GM21825 (cell line): ENCODE results near the gene SCYGR1.
"Not testable (repeated sequence)": the region's sequence is repeated elsewhere in the genome, so short reads cannot be mapped to it uniquely, and the experiment has no call there.

Experiments
- ATAC-seq: cut with Tn5 transposase; IDR thresholded peaks from one replicate; pipeline ENCODE4 v1.9.1; 2021; ENCODE audit warnings: mild to moderate bottlenecking, moderate library complexity; ENCODE audit not compliant: unreplicated experiment

SCYGR1 gene

DNA sequence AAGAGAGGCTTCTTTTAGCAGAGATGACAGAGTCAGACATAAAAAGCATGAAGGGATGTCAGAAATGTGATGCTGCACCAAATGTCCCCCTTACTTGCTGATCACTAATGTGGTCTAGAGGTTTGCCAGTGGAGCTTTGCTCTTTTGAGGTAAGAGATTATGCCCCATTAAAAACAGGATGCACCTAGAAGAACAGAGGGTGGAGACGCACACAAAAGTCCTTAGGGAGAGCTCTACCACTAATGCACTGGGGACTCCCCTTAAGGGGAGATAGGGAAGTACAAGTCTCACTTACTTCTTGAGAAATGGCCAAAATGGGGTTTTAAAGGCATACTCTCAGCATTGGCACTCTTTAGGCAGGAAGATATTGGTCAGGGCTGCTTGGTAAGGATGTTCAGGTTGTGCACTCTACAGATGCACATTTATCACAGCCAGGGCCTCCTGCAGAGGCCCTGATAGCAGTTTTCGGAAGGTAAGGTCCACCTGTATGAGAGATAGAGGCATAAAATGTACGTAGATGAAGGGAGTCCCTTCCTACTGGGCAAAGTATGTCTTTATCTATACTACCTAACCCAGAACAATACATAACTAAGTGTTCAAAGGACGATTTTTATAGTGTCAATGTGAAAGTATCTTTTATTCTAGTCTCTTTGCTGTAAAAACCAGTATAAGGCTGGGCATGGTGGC, 17.0 kb upstream of the SCYGR1 start:
- ATAC-seq, result no peak

DNA sequence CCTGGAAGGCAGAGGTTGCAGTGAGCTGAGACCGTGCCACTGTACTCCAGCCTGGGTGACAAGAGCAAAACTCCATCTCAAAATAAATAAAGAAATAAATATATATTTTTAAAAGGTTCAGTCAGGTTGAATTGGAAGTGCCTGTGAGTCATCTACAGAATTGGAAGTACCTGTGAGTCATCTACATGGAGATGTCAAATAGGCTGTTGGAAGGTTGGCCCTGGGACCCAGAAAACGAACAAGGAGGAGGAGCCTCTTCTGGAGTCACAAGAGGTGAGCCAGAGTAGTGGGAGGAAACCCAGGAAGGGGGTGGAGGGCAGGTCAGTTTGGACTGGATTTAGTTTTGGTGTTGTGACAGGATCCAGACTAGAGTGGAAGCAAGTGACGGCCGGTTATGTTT, 15.2 kb upstream of the SCYGR1 start:
- ATAC-seq, result no peak

DNA sequence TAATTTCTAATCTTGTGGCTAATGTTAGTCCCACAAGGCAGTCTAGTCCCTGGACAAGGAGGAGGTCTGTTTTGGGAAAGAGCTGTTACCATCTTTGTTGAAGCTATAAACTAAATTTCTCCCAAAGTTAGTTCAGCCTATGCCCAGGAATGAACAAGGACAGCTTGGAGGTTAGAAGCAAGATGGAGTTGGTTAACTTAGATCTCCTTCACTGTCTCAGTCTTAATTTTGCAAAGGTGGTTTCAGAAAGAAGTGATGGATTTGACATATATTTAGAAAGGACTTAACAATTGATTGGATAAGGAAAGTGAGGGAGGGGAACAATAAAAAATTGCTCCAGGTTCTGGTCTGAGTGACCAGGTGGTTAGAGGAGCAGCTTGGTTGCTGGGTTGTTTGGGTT, 14.6 kb upstream of the SCYGR1 start:
- ATAC-seq, result no peak

DNA sequence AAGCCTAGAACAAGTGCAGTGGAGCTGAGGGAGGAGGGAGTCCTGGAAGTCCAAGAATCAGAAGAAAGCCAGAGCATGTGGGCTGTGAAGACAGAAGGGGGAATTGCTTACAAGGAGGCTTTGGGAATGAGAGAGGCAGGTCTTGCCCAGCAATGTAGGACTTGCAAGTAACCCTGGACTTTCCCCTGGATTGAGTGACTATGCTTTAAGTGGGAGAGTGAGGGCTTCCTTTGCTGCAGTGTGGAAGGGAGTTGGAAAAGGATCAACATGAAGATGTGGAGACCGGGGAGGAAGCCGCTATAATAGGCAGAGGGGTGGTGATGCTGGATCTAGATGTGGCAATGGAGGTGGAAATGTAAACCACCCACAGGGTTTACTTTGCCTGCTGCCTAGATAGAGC, 13.8 kb upstream of the SCYGR1 start:
- no peak for ATAC-seq

DNA sequence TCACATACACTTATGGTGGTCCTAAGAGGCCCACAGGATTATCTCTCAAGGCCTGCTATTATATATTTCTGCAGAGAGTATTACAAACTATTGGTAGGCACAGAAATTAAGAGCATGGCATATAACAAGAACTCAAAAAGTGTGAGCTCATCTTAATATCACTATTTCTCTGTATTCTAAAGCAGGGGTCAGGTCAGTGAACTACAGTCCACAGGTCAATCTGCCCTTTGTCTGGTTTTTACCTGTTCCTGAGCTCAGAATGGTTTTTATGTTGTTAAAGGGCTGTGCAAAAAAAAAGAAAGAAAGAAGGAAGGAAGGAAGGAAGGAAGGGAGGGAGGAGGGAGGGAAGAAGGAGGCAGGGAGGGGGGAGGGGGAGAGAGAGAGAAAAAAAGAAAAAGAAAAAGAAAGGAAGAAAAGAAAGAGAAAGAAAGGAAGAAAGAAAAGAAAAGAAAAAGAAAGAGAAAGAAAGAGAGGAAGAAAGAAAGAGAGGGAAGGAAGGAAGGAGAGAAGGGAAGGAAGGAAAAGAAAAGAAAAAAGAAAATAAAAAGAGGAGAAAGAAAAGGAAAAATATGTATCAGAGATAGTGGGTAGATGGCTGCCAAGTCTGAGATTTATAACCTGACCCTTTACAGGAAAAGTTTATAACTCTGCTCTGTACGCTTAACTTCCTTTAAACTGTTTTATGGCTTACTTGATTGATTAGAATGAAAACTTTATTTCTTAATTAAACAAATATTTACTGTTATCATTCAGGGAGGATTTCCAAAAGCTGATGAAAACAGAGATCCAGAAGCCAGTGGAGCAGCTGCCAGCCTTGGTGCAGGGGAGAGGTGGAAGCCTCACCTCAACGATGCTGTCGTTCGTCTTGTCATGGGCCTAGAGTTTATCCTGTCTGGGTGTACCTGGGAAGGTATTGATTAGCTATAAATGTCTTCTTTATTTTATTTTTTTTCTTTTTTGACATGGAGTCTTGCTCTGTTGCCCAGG, 11.2 kb upstream of the SCYGR1 start:
- ATAC-seq, result no peak

DNA sequence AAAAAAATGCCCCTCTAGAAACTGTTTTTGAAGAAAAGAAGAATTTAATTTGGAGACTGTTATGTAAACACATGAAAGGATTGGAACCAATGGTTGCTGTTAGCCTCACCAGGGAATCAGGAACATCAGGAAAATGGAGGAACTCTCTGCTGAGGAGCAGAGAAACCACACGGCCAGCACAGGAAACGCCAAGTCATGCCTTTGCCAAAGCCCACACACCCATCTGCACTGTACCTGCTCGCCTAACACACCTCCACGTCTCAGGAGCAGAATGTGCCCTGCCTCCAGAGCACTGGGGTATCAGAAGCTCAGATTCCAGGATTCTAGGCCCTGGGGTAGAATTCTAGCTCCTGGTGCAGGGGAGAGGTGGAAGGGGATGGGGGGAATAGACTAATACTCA, 9.8 kb upstream of the SCYGR1 start:
- ATAC-seq, result no peak

DNA sequence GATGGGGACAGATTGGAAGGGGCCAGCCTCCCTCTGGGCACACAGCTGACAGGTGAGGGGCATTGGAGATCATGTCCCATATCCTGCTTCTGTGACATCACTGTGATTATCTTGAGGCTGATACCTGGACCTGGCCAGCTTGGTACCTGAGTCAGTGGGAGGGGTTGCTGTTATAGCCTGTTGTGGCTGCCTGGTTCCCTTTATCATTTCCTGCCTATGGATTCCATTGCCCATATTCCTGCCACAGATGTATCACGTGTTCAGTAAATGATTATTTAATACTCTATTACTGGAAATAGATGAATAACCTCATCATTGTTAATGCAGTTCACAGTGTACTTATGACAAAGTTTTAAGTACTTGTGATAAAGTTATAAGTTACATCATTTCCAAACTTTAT, 7.8 kb upstream of the SCYGR1 start:
- no peak for ATAC-seq

DNA sequence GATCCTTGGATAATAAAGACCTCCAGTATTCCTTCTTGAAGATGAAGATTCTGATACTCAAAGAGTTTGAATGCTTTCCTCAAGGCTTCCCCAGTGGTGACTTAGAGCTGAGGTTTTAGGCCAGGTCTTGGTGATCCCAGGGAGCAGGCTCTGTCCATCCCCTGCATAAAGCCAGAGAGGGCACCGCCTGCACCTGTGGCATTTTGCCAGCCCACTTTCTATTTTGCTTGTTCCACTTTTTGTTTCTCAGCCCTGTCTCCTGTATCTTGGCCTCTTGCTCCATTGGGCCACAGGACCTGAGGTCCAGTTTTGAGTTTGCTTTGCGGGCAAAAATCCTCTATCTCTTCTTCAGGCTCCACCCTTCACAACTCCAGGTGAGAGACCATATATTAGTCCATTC, 6.7 kb upstream of the SCYGR1 start:
- no peak for ATAC-seq

DNA sequence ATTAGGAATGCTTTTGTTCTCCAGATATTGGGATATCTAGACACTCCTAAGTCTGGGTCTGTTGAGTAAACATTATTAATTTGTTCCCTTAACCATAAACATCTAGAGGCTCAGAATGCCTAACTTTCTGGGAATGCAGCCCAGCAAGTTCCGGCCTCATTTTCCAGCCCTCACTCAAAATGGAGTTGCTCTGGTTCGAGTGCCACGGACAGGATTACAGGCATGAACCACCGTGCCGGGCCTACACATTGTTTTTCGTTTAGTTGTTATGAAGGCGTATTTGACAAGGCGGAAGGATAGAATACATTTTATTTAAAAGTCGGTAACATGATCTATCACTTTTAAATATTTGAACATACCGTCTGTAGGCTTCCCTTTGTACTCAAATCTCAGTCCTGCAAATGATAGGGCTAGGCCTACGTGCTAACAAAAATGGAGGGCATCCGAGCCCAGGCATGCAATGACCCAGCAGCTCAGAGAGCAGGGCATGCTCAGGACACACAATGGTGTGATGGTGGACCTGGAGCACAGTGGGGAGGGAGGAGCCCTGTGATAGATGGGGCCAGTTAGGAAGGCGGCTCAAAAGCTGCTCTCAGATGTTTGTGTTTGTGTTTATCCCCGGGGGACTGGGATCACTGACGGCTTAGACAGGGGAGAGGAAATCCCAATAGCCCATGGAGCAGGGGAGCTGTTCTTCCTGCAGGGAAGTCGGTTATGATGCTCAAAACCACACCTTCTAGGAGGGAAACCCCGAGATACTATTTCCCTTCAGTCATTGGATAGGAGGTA, 2.9 kb upstream of the SCYGR1 start:
- no peak for ATAC-seq

DNA sequence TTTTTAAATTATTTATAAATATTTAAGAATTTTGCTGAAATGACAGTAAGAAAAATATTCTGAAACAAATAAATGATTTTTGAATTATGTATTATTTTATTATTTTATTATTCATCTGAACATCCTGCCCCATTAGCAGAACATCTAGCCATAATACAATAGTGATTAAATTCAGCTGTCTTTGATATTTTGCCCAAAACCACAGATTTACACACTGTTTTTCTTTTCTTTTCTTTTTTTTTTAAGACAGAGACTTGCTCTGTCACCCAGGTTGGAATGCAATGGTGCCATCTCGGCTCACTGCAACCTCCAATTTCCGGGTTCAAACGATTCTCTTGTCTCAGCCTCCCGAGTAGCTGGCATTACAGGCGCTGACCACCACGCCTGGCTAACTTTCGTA, 1.9 kb upstream of the SCYGR1 start:
- no peak for ATAC-seq

DNA sequence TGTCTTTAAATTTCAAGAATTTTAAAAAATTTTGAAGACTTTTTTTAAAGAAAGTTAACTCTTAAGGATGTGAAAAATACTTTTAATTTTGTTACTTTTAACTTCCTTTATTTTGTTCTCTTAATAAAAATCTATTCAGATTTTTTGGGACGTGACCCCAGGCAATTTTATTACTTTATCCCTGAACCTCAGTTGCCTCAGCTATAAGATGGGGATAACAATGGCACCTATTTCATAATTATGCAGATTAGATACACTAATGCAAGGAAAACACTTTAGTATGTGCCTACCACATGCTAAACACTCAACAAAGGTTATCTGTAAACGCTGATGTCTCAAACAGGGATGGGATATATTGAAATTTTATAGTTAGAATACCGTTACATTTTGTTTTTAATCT, 1.5 kb upstream of the SCYGR1 start:
- no peak for ATAC-seq

DNA sequence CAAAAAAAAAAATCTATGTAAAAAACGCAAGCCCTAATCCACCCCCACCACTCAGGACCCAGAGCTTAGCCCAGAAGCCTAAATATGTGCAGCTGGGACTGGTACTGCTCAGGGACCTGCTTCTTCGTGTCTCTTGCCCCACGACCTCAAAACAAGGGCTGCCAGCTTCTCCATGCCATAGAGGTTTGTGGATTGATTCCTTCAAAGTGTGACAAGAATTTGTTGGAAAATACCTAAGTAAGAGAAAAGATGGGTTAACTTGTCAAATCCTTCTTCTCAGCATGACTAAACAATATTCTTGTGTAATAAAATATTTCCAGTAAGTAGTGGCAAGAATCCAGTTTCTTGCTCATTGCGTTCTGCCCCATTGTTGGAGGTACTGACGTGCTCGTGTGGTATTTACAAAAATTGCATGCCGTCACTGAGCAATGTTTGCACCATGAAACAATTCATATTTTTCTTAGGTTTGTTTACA, 825 bp upstream of the SCYGR1 start:
- no peak for ATAC-seq

DNA sequence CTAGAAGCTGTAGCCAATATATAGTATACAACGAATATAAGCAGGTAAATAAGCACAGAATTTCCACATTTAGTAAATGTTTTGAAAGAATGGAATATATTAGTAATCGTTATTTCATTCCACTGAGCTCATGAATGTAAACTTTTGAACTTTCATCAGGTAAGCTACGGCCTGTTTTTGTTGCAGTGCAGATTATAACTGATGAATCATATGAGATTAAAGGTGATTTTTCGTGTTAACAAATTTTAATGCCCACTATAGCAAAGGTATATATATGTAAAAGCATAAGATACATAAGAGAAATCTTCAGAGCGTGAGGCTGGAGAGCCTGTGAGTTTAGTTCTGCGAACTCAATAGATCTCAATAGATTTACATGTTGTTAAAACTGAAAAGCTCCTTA, 1.1 kb downstream of the SCYGR1 start:
- no peak for ATAC-seq

DNA sequence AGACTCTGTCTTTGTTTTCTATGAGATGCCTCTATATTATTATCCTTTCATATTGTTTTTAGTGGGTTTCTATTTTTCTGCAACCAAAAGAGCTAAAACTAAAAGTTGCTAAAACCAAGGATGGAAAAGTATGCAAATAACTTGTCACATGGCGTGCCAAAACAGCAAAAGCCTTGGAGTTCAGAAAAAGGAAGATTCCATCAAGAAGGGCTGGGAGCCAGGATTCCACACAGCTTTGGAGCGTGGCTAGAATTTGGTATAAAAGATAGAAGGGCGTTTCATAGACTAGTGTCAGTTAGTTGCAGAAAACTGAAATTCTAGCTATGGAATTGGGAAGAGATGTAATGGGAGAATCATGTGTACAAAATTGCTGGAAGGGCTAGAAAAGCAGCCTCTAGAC, 4.1 kb downstream of the SCYGR1 start:
- ATAC-seq, result no peak

DNA sequence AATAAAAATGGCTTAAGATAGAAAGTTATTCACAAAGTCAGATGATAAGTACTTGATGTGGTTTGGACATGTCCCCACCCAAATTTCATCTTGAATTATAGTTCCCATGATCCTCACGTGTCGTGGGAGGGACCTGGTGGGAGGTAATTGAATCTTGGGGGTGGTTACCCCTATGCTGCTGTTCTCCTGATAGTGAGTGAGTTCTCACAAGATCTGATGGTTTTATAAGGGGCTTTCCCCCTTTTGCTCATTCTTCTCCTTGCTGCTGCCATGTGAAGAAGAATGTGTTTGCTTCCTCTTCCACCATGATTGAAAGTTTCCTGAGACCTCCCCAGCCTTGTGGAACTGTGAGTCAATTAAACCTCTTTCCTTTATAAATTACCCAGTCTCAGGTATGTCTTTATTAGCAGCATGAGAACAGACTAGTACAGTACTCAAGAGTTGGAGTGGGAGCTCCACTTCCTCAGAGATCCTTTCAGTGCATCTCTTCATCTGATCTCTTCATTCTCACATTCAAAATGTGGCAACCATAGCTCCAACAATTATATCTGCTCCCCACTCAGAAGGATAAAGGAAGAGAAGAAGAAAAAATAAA, 5.4 kb downstream of the SCYGR1 start:
- ATAC-seq, result not testable (repeated sequence)

DNA sequence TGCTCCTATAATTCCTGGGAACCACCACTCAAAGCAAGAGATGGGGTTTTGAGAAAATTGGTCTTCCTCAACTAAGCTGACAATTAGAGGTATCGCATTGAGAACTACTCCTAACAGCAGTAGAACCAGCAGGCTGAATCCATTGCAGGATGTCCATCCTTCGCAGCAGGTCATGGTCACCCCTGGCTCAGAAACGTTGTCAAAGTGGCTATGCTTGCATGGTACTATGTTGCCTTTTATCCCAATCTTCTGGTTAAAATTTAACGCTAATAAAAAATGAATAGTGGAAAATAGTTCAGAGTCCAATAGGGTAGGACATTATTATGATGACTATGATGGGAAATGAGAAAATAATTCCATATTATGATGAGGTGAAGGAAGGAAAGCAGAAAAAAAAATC, 8.7 kb downstream of the SCYGR1 start, which contains the start of gene TM4SF20:
Gene TM4SF20, minus strand, starts transcription at position 212 of the 400 bp plus-strand sequence. Its CDS starts 38 bp downstream, at position 174.
- no peak for ATAC-seq

DNA sequence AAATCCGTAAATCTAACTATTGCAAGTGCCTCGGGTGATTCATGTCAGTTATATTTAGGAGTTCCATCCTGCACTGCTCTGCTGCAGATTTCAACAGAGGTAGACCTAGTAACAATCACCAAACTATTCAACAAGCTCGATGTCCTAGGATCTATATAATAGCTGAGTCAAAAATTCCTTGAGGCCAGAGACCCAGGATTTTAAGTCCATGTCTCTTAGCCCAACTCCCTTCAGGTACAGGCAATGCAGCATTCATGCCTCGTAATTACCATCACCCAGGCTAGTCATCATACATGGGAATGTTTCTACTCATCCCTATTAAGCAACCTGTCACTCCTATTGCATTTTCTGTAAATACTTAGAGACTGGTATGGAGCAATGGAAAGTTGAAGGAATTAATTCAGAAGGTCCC, 9.4 kb downstream of the SCYGR1 start:
- ATAC-seq, result no peak

DNA sequence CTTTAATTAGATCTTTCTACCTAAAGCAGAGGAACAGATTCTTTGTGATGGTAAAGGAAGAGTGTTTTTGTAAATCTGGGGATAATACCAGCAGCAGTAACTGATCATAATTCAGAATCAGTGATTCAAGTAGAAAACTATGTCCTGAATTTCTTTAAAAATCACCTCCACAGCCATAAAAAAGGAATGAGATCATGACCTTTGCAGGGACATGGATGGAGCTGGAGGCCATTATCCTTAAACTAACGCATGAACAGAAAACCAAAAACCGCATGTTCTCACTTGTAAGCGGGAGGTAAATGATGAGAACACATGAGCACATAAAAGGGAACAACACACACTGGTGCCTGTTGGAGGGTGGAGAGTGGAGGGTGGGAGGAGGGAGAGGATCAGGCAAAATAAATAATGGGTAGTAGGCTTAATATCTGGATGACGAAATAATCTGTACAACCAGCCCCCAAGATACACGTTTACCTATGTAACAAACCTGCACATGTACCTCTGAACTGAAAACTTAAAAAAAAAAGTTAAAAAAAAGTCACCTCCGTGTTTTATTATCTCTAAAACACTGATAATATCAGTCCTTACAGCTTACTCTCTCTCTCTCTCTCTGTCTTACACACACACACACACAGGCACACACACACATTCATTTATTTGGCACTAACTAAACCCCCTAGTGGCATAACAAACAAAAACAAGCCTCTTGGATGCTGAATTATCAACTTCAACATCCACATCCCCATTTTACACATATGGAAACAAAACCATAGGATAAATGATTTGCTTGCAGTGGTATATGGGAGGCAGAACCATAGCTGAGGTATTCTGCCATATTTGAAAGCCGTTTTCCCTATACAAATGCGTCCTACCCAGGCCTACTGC, 10.0 kb downstream of the SCYGR1 start:
- no peak for ATAC-seq

DNA sequence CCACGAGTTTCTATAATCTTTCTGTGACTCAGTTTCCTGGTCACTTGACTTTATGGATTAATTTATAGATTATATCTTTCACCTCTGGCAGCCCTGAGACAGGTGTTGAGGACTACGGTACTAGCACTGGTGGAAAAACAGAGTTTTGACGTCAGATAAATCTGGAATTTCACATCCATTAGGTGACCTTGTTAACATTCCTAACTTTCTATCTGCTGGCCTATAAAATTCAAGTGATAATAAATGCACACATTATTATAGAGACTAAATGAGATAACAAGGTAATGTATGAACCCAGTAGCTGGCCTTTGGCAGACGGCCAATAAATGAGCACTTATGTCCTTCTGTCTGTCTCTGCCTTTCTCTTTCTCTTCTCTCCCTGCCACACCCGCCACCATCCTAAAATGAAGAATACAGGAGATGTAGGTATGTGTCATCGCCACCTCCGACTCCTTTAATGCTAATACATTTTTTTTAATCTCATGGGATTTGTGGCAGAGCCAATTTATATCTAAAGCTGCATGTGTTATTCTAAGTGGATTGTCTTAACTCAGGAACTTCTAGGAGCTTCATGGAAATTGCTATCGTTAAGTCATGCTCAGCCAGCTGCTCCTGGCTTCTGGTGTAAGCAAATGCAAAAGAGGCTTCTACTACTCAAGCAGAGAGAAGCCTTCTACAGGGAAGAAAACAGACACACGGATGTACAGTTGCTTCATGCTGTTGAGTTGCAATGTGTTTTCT, 10.9 kb downstream of the SCYGR1 start:
- ATAC-seq, result no peak
